HG02588 (cell line): ENCODE data around the gene ZBTB25.

Experiments
- ATAC-seq: cut with Tn5 transposase; IDR thresholded peaks from one replicate; pipeline ENCODE4 v1.9.1; 2021; ENCODE audit warnings: mild to moderate bottlenecking, moderate library complexity; ENCODE audit not compliant: unreplicated experiment

Gene ZBTB25

GRCh38 chr14:64516969-64517368, 13.3 kb upstream of the ZBTB25 start:
- ATAC-seq, result no peak

DNA sequence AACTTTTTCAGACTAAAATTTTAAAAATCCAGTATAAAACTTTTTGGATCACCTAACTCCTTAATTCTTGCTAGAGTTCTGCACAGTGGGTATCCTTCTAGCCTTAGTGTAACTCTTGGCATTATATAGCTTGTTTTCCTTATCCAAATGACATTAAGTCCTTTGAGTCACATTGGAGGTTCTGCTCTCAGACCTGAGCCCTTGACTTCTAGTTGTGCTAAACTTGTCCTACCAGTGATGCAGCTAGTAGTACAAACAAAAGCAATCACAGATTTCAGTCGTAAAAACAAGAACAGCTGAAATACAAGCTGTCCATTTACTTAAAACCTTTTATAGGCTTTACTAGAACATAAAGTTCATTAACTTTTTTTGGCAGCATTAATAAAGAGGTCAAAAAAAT, 11.4 kb upstream of the ZBTB25 start:
- no peak for ATAC-seq

GRCh38 chr14:64513271-64513670, 9.6 kb upstream of the ZBTB25 start:
- ATAC-seq, result no peak

GRCh38 chr14:64510825-64511671, 7.4 kb upstream of the ZBTB25 start:
- no peak for ATAC-seq

GRCh38 chr14:64509036-64509435, 5.4 kb upstream of the ZBTB25 start:
- ATAC-seq, result no peak

DNA sequence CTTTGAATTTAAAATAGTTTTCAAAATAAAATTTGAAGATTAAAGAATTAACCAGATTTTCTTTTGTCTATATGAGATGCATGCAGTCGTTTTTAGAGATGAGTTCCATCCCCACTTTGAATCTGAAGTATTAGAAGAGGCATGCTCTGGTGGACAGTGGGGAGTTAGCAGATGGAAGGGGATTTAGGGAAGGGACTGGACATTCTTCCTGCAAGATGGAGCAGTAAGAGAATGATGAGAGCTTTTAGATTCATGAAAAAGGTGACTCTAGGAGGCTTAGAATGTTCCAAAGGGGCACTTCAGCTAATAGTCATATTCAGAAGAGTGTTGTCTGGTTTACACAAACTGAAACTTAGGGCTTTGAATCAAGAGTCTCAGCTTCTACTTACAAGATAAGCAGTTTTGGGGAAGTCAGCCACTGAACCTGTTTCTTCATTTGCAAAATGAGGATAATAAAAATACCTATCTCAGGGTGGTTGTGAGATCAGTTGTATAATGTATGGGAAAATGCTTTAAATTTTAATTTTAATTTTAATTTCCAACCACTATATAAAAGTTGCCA, 4.7 kb upstream of the ZBTB25 start:
- no peak for ATAC-seq

GRCh38 chr14:64507376-64508156, 3.9 kb upstream of the ZBTB25 start:
- no peak for ATAC-seq

DNA sequence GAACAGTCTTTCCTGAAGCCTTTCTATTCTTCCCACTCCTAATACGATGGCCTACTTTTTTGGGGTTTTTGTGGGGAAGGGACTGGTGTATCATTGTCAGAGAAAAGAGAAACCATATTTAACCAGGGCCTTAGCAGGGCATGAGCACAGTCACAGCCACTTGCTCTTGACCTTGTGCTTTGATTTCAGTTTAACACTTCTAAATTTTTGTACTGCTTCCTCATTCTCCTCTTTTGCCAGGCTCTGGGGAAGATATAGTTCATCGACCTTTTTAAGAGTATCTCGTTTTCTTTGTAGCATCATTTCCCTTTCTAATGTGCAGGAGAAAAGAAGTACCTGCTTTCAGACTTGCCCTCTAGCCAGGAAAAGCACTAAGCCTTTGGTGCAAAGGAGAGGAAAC, 3.1 kb upstream of the ZBTB25 start:
- no peak for ATAC-seq

DNA sequence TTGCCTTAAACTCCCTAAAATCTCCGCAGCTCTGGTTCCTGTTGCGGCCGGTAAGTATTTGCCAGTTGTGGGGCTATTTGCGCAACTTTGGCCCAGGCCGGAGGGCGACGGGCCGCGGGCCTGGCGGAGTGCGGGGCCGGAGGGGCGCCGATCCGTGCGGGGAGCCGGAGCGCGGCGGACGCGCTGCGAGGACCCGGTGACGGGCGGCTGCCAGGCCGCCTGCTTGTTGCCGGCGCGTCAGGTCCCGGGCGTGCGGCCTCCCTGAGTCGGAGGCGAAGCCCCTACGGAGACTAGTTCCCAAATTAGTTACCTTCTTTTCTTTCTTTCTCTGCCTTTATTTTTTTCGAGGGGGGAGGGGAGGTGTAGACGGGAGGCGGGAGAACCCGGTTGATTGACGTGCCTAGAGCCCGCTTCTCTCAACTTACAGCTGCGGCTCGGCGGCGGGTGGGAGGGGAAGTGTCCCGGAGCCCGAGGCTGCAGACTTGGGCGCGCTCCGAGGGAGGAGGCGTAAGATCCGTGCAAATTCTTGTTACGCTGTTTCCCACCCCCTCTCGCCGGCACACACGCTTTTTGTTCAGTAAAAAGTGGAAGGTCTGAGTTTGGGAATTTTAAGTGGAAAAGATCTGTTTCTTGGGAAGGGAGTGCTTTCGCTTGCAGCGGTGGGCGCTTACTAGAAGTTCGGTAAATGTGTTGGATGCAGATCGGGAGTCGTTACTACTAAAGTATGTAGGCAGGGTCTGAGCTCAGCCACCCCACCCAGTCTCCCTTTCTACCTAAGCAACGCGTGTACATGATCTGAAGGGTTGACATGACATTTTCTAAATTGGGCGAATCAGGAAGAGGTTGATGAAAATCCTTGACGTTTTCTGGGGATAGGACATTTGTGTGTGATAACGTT, 1.5 kb upstream of the ZBTB25 start:
- peak; percentile 25 for ATAC-seq

DNA sequence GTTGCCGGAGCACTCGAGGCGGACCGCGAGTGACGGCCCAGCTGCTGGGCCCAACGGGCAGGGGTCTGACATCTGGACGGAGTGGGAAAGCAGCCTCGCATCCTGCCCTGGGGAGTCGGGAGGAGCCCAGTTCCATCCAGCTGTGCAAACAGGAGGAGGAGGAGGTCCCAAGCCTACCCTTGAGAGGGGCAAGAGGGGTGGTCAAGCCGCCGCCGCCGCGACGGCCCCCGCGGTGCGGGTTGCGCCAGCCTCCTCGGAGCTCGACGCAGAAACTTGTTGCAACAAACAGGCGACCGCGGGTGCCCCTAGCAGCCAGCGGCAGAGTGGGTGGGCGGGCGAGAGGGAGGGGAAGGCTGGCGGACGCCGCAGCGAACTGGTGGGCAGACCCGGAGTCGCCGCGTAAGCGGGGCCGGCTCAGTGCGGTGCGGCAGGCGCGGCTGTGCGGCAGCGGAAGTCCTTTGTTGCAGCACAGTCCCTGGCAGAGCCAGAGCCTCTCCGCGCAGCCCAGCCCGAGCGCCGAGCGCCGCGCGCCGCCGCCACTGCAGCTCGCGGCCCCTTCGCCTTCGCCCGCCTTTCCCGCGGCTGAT, 765 bp upstream of the ZBTB25 start, which contains the start of gene ZBTB1:
Gene ZBTB1, plus strand, starts transcription at position 461 of the 587 bp plus-strand sequence. CDS start 16,735 bp downstream, outside the sequence.
- peak; percentile 17 for ATAC-seq

DNA sequence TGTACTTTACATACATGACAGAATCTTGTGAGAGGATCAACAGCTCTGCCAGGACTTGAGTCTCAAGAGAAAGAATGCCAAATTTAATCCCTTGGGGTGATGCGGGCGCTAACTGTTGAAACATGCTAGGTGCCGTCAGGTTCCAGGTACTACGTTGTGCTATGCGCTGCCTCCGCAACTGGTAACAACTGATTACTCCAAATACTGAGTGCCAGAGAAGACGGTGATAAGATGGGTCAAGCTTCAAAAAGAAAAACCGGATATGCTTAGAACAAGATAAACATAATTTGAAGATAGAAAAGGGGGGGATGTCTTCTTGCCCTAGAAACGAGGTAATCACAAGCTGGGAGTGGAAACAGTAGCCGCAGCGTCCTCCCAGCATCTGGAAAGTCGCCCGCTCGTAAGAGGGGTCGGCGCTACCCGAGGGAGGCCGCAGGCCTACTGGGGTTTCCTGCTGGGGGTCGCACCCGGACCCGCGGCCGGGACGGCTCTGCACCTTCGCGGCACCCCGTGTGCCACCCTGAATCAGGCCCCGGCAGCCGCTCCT, 678 bp downstream of the ZBTB25 start:
- peak; percentile 1 for ATAC-seq

GRCh38 chr14:64502456-64502855, 1.2 kb downstream of the ZBTB25 start:
- no peak for ATAC-seq

GRCh38 chr14:64501411-64502171, 2.0 kb downstream of the ZBTB25 start:
- no peak for ATAC-seq

GRCh38 chr14:64500088-64500487, 3.5 kb downstream of the ZBTB25 start:
- ATAC-seq, result no peak

DNA sequence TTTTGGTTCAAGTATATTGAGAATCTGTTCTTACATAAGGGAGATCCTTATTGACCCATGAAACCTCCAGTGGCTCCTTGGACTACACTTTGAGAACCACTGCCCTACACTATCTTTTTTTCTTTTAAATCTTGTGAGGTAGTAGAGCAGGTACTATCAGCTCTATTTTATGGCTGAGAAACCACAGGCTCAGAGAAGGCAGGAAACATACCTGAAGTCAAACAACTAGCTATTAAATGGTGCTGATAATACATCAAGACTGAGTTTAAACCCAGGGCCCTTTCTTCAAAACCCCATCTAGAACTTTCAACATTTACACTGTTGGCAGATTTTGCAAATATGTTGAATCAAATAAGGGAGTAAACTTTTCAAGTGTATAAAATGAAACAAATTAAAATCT, 6.9 kb downstream of the ZBTB25 start:
- no peak for ATAC-seq

- ATAC-seq, result no peak
These were observed 8.4 kb downstream of the ZBTB25 start for GRCh38 chr14:64495252-64495651.

DNA sequence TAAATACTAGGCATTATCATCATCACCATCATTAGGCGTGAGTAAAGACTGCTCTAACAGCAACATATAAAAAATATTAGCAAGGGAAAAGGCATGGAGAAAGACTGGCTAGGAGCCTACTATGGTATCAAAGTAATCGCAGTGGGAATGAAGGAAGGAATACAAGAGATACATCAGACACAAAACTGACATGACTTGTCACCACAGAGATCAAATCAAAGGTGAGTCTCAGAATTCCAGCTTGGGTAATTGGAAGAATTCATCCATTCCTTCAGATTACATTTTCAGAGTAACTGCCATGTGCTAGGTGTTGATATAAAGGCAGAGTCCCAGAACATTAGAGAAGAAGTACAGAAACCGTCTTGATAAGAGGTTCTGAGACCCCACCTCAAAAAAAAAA, 10.2 kb downstream of the ZBTB25 start:
- ATAC-seq, result no peak

DNA sequence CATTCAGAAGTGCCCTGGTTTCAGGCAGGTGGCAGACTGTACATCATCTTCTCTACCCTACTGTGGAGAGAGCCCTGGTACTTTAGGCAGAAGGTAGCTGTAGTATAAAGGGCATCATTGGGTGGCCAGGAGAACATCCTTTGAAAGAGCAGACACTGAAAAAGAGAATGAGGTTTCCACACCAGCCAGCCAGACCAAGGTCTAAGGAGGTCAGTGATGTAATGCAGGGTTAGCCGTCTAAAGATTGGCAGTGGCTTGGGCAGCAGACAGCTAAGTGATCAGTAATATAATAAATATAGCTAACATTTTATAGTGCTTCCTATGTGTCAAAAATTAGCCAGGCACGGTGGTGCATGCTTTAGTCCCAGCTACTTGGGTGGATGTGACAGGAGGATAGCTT, 12.0 kb downstream of the ZBTB25 start:
- no peak for ATAC-seq

GRCh38 chr14:64488590-64489099, 15.0 kb downstream of the ZBTB25 start:
- no peak for ATAC-seq
